Activated CD4-positive, alpha-beta T cell treated with anti-CD3 and anti-CD28 coated beads, Interleukin-10, Interleukin-2, amounts not matched to agents 100 ng/mL and 50 ng/mL, durations not matched to agents 16 hours and 8 hours (primary cell): Measurements from ENCODE around the gene RBFOX1.

Experiments used
- DNase-seq: peaks from one replicate; pipeline ENCODE4 v3.0.0-alpha.2; 2020

Gene RBFOX1

DNA sequence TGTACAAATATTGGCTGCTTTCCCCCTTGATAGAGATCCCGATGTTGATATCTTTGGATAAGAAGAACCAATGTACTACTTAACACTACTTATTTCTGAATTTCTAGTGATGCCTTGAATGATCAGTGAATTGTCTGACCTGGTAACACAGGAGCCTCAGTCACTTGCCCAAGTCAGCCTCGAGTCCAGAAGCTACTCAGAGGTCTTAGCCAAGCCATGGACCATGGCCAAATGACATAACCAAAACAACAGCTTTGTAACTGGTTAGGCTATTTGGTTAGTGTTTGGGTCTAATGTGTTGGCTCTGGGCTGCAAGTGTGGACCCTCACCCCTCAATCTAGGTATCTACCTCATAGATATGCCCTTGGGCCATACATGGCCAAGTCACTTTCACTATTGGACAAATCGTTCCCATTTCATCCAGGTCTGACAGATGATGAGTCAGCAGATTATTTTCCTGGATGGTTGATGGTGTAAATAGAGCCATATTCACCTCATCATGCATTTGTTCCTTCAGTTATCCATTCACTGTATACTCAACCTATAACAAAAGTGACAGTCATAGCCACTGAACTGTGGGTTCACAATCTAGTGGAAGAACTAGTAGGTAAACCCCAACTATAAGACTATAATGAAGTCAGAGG lies 3.5 kb downstream of the RBFOX1 start:
- no peak for DNase-seq

DNA sequence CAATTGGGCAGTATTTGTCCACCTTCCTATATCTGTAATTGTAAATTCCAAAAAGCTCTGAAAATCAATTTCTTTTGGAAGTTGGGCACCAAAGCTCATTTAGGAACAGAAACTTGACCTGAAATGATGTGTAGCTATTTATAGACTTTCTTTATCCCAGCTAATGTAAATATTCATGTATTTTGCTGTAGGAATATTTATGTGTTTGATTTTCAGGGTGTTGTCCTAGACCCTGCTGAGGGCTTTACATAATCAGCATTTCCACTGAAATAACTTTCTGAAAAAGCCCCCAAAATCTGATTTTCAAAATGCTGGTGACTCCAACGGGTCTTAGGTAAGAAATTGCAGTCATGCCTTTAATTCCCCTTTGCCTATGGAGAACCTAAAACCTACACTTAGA lies 4.1 kb downstream of the RBFOX1 start:
- no peak for DNase-seq

DNA sequence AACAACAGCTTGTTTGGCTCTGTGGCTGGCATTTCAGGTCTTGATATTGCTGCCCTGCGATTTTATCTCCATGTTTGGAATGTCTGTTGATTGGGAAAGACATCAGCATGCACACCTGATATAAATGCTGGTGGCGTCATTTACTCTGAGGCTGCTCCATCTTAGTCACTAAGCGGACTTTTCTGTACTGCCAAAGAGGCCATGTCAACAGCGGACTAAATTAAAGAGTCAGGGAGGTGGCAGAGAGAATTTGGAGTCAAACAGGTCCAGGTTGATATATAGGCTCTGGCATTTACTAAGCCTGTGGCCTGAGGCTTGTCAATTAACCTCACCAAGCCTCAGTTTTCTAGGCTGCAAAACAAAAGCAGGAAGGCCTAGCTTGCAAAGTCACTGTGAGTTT lies 6.2 kb downstream of the RBFOX1 start:
- no peak for DNase-seq

DNA sequence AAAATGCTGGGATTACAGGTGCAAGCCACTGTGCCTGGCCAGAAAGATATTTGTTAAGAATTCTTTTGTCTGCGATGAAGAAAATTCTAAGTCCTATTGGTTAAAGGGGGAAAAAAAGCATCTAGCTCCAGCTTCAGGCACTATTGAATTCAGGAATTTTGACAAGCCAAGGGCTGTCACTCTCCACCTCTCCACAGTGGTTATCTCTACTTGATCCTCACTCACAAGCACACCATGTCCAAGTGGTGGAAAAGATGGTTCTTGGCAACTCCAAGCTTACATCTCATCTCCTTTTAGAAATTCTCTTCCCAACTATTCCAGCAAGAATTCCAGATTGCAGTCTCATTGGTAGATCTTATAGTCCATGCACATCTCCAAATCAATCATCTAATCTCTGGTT lies 7.1 kb downstream of the RBFOX1 start:
- no peak for DNase-seq

DNA sequence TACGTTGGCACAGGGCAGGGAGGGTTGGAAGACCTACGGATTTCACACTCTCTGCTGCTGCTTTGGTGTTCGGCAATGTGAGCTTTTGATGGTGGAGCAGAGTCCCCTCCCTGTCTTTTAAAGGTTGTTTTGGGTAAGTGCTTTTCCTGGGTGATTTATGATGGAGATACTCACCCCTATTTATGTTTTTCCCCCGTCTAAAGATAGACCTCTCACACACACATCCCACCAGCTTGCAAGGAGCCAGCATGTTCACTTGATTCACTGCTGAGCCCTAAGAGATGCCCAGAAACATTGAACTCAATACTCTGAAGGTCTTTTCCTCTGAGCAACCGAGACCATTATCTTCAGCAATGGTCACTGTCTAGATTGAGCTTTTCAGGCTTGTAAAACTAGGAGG lies 8.3 kb downstream of the RBFOX1 start:
- DNase-seq: no peak

DNA sequence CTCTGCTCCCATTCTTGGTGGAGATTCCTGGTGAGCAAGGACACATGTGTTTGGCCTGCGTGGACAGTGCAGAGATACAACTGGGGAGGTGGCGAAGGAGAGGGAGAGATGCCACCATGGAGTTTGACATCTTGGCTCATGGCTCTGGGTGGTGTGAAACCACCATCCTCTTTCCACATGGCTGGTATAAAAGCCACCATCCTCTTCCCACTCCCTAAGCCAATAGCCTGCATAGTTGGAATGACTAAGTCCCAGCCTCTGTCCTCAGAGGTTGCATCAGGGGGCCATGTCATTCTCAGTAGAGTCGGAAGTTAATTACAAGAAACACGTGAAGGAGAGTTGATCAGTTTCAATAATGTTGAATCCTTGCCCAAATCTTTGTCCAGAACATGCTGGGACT lies 10.0 kb downstream of the RBFOX1 start:
- no peak for DNase-seq

DNA sequence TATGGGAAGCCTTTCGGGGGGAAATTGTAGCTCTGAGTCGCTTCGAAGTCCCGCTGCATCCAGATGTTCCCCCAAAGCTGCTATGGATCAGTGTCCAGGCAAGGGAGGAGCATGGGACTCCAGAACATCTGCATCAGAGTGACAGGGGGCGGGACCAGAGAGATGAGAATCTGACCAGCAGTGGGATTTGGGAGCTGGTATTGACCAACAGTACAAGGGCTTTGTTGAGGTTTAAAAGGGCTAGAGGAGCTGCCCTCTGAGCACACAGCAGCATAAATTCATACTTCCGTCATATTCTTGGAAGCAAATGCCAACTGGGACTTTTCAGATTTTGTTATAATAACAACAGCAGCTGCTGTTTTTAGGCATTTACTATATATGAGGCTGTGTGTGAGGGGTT lies 10.6 kb downstream of the RBFOX1 start:
- no peak for DNase-seq

DNA sequence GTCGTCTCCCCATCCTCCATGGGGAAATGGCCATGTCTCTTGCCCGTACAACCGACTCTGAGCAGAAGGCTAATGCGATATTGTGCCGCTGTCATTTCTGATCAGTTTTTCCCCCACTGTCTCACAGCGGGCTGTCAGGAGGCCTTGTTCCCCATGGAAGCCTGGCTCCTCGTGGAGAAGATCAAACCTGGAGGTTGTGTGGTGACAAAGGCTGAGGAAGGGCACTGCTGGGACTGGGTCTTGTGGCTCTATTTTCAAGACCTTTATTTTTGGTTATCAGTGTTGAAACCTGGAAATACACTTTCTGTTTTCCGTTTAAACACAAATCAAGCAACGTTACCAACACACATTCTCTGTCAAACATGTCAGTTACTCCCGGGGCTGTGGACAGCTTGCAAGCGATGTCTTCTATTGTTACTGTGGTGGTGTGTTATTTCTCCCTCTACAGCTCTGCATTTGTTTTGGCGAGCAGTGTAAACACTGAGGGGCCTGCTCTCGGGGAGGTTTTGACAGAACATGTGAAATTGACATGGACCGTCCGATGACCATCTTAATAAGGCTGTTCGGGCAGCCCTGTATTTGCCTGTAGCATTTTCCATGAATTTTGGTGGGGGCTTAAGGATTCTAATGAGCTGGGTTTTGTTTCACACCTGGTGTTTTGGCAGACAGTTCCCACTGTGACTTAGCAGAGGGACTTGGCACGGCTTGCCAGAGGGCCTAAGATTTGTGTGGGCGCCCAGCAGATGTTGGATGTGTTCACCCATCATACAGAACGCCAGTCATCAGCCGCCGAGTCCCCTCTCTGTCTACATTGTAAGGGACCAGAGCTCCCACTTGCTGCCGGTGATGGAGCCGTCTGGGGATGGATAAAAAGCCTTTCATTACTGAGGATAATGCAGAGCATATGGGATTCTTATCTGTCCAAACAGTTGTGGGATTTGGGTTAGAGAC lies 12.5 kb downstream of the RBFOX1 start:
- DNase-seq: no peak

DNA sequence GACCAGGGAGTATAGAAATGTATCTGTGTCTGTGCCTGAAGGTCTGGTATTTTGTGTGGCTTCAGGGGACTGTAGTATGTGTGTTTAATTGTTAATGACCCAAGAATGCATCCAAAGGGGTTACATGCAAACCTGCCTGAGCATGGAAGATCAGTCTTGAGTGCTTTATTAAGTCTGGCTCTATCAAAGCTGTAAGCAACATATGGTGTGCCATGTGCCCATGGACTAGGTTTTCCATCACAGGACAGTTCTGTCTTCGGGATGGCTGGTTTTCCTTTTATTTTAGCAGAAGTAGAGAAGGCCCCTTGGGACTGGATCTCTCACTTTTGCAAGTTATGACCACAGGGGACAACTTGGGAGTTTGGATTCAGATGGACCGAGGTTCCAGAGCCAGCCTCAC lies 18.2 kb downstream of the RBFOX1 start:
- DNase-seq: no peak

DNA sequence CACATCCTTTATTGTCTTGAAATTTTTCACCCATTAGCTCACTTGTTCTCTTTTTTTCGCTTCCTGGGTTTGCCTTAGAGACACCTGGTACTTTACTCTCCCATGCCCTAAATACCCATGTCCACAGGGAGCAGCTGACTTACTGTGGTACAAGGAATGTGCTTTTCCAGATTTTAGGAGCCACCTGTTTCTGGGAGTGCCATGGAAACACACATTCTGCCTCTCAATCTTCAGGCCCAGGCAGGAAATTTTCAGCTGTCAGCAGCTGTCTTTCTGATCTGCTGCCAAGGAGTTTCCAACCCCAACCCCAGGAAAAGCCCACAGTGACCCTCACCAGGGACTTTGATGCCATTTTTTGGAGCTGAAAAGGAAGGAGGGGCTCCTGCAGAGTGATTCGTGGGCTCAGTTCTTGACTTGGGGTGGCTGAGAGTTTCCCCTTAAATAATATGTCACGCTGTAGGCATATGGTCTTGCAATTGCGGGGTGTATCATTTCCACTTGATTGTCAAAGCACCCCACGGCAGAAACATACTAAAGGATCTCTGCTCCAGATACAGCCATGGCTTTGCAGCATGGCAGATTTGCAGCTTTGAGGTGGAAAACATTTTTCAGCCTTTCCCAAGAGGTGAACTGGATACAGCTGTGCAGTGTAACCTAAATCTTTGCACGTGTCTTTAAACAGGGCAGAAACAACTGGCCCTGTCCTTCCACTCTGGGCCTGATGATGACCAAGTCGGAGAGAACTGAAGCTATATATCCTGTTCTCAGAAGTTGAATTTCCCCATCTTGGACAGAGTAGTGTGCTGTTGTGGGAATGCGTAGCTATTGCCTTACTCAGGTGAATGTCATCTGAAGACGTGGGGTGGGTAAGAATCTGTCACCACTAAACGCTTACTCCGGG lies 19.2 kb downstream of the RBFOX1 start:
- DNase-seq: no peak

DNA sequence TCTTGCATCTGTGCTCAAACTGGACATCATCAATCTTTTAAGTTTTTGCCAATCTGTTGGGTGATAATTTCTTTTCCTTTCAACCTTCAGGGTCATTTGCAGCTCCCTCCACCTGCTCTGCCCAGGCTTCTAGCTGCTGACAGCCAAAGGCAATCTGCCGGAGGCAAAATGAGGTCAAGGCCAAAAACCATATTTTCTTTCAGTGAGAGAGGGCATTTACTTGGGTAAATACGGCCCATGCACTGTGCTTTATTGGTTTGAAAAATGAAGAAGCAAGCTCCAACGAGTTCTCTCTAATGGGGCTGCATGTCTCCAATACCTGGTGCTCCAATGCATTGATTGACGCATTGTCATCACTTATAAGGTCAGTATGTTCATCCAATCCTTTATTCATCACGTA lies 23.1 kb downstream of the RBFOX1 start:
- DNase-seq: no peak

DNA sequence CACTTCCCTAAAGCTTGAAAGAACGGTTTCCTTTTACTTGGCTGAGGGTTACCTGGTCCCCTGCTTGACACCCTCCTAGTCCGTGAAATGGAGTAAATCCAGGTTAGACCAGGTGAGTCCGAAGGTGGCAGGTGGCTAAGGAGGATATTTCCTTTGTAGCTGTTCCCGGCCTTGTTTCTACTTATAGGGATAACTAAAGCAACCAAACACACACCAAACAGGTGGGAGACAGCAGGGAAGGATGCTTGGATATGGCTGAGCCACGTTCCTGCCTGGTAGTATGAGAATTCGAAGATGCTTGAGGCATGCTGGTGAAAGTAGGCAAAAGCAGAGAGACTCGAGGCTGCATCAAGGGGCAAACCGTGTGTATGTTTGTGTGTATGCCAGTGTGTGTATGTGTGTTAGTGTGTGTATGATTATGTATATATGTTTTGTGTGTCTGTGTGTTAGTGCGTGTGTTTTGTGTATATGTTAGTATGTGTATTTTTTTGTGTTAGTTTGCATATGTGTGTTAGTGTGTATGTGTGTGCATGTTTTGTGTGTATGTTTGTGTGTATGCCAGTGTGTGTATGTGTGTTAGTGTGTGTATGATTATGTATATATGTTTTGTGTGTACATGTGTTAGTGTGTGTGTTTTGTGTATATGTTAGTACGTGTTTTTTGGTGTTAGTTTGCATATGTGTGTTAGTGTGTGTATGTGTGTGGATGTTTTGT lies 28.9 kb downstream of the RBFOX1 start:
- DNase-seq: no peak

DNA sequence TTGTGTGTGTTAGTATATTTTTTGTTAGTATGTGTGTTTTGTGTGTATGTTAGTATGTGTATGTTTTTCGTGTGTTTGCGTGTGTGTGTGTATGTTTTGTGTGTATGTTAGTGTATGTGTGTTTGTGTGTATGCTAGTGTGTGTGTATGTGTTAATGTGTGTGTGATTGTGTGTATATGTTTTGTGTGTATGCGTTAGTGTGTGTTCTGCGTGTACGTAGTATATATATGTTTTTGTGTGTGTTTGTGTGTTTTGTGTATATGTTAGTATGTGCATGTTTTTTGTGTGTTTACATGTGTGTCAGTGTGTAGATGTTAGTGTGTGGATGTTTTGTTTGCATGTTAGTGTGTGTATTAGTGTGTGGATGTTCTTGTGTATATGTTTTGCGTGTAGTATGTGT lies 29.6 kb downstream of the RBFOX1 start:
- DNase-seq: no peak

DNA sequence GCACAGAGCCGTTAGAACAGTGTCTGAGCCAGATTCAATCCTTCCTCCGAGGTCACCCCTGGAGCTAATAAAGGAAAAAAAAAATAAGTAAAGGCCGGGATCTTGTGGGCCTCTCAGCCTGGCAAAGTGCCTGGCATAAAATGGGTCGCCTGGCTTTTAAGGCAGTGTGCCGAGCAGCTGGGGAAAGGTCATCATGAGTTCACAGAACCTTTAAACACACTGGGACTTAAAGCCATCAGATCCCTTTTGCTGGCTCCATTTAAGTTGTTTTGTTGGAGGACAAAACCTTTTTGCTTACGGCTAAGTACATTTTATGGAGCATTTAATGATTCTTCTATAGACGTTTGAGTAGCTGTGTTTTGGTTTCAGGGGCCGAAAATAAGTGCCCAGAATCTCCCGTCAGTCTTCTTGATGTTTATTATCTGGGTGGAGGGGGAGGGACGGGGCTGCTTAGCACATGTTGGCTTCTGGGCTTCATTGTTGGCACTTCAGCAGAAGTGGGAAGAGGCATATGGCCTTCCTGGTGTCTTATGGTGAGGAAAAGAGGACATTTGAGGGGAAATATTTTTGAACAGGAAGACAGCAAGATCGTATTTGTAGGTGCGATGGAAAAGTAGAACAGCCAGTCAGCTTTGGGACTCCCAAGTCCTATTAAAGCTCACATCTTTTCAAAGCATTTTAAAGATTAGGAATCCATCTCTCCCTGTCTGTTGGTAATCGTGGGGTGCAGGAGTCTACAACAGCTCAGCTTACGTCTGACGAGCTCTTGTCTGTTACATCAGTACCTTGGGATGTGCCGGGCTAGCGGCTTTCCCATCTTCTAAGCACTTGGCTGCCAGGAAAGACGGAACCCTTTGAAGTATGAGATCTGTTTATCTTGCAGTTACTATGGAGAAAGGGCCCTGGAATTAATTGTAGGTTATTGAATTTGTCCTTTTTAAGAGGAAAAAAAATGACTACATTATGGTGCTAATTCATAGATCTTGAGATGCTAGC lies 31.1 kb downstream of the RBFOX1 start:
- no peak for DNase-seq

DNA sequence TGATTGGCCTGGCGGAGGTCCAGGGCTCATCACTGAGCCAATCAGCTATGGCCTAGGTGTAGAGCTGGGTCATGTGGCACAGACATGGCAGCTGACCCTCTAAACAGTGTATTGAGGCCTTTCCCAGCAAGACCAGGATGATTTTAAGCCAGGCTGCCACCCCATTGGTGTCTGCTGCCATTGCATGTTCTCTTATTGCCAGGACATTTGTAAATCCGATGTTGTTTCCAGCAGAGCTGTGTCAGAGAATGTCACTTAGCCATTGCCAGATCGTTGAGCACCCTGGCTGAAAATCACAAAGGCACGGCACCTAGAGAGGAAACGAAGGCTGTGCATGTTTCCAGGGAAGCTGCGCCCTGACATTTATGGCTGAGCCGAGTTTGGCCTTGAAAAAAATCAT lies 33.4 kb downstream of the RBFOX1 start:
- DNase-seq: no peak

DNA sequence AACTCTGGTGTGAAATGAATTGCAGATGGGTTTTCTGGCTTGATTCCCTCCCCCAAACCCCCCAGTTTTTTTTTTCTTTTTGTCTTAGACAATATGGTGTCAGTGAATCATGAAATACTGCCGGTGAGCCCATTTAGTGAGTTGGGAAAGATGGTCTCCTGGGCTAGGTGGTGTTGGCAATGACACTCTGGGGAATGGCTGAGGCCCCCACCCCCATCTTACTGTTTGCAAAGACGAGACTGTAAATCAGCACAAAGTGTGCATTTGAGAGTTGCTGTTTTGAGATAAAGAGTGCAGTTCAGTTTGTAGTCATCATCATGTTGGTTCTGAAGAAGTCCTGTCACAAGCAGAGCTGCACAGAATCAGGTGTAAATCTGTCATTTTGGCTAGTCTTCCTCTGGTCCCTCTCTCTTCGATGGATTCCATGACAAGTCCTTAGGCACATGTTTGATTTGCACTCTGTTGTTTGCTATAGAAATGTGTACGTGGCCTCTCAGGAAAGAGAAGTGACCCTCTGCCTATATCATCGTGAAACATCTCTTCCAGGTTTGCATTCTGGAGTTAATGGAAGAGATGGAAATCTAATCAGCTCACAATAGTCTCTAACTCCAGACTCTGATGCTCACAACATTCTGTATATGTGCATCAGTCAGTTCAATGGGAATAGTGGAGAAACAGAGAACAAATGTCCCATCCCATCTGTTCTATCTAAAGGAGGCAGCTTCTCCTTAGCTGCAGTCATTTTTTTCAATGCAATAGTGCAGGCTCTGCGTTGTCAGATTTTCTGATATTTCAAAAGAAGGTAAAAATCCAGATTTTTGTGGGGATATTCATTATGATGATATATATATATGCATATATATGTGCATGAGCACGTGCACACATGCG lies 34.6 kb downstream of the RBFOX1 start:
- DNase-seq: no peak

DNA sequence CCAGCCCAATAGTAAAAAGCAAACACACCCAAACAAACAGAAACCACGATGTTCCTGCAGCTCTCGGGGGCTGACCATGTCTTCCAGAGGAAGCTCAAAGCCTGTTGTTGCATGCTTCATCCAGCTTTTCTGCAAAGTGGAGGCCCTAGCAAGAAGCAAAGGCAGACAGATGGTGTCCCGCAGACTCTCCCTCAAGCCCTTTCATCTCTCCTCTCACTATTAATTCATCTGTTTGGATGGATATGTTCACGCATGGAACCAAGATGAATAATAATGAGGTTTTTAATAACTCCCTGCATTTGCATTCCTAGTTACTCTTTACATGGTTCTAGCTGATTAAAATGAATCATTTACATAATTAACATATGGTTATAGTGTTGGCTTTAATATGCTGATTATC lies 36.6 kb downstream of the RBFOX1 start:
- DNase-seq: no peak

DNA sequence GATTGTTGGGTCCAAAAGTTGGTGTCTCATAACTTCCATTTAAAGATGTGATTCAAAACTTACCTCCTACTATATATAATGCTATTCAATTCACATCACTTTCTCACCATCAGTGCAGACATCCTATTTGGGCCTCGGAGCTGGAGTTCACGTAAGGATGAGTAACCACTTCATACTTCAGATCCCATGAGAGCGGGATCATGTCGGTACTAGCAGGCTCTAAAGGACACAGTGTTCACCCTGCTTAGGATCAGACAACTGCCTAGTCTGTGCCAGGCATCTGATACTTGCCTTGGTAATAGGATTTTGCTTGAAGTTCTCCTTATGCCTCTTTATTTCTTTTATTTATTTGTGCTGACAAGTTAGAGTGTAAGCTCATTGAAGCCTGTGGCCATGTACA lies 39.5 kb downstream of the RBFOX1 start:
- no peak for DNase-seq

DNA sequence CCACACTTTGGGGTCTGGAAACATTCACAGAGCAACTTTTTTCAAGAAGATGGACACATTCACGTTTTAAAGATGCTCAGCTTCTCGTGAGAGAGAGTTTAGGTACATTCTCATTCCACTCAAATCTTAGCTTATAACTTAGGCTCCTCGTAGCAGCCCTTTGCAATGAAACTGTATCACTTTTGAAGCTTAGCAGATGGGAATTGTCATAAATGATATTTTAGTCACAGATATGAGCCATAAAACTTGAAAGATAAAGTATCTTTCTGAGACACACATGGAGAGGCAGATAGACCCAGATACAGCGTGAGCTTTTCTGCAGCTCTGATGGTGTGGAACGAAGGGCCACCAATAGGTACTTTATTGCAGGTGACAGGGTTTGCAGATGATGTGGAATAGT lies 41.1 kb downstream of the RBFOX1 start:
- DNase-seq: no peak

DNA sequence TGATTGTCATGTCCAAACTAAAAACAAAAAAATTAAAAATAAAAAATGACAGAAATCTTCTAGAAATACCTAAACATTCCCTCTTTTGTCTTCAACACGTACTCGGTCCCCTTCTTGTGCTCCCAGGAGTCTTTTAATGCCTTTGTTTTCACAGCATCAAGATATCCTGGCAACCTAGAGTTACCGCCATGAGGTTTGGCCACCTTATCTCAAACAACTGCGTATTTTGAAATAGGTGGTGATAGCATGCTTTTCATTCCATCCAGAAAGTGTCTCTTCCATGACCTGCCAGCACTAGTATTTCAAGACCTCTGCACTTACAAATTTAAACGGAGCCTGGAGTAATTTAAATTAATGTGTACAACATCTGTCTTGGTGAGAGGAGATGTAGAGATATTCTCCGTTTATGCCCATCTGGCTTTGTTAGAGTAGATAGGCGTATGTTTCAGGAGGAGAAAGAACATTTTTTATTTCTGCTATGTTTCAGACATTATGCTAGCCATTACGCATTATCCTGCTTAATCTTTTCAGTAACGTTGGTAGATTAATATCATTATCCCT lies 42.0 kb downstream of the RBFOX1 start:
- DNase-seq: no peak
